ENCODE results near the gene NARF.

GRCh38 chr17:82435103-82435502 is 23.4 kb upstream of the NARF start:
- TF ChIP-seq EZH2 (IDR thresholded peaks at IDR 0.05; ENCODE audit: low read depth, unreplicated experiment) (no peak), REST (IDR thresholded peaks at IDR 0.05; ENCODE audit: unreplicated experiment) (no peak), CTCF (conservative IDR thresholded peaks at IDR 0.05; ENCODE audit: low read depth in 2 of 2) (no peak), STAT1 (IDR thresholded peaks at IDR 0.05; ENCODE audit: unreplicated experiment) (no peak), ETS1 (IDR thresholded peaks at IDR 0.05) (no peak)
